Kidney (tissue), 14 donors: ENCODE data around the gene ALKBH3. TPM values are rescaled to one million over a fixed set of nuclear protein-coding genes. Genes with fewer than 3 reads are reported as not detected.

Source experiments
- DNase-seq, 5 donors: peaks; one replicate each; pipeline ENCODE4 v3.0.0-alpha.2; 2013 to 2020
- FAIRE-seq: peaks from 2 replicates; lab custom pipeline; 2012; peaks lifted over from hg19 to GRCh38; lab: Jason Lieb, UNC
- H3K27ac ChIP-seq, 2 donors: one replicate each; pipeline ENCODE4 v1.7.0; 2013; ENCODE audit warnings: low read depth in 2 of 2, low read length in 2 of 2, inconsistent platforms in 1 of 2
- H3K27me3 ChIP-seq: one replicate; pipeline ENCODE4 v1.7.1; 2013; ENCODE audit warnings: low read length, inconsistent platforms; ENCODE audit not compliant: control insufficient read depth, insufficient read depth
- H3K36me3 ChIP-seq, 3 donors: one replicate each; pipeline versions ENCODE4 v1.7.0 to v1.7.1; 2013; ENCODE audit warnings: low read length in 3 of 3, control low read depth in 1 of 3, inconsistent platforms in 1 of 3; ENCODE audit not compliant: insufficient read depth in 3 of 3, control insufficient read depth in 2 of 3
- H3K4me1 ChIP-seq, 3 donors: one replicate each; pipeline versions ENCODE4 v1.7.0 to v1.7.1; 2013; ENCODE audit warnings: low read length in 3 of 3, inconsistent platforms in 1 of 3, low read depth in 1 of 3; ENCODE audit not compliant: control insufficient read depth in 2 of 3, insufficient read depth in 2 of 3
- H3K4me3 ChIP-seq, 3 donors: one replicate each; pipeline versions ENCODE4 v1.7.0 to v1.8.1; 2013; ENCODE audit warnings: low read length in 3 of 3, control low read depth in 1 of 3, inconsistent platforms in 1 of 3
- H3K9ac ChIP-seq, 3 donors: one replicate each; pipeline versions ENCODE4 v1.7.0 to v1.7.1; 2013; ENCODE audit warnings: low read length in 3 of 3, control low read depth in 1 of 3, inconsistent platforms in 1 of 3
- H3K9me3 ChIP-seq, 3 donors: one replicate each; pipeline versions ENCODE4 v1.7.0 to v1.7.1; 2013; ENCODE audit warnings: low read length in 3 of 3, control low read depth in 1 of 3, inconsistent platforms in 1 of 3; ENCODE audit not compliant: control insufficient read depth in 2 of 3, insufficient read depth in 1 of 3
- CTCF ChIP-seq: IDR thresholded peaks from 3 replicates; pipeline ENCODE4 v1.5.1; 2012; ENCODE audit warnings: mild to moderate bottlenecking, moderate library complexity, borderline replicate concordance; ENCODE audit not compliant: insufficient read depth; ENCODE audit errors: extremely low read depth
- intact Hi-C: fragments of 100-400 bp; cut with DNase I; formaldehyde crosslinking; loops from one replicate; pipeline ENCODE4 v1.11.1; 2022
- polyA plus RNA-seq: library from polyadenylated mRNA; stranded (reverse); fragments of 350-450 nt; fragmentation: Illumina TruSeq; extraction: RNeasy Lipid Tissue Mini Kit (QIAGEN cat#74804); gene quantifications from one replicate; pipeline ENCODE4 v1.2.3, GENCODE V29; 2014; ENCODE audit warnings: low read depth, low replicate concordance; ENCODE audit not compliant: insufficient read depth
- total RNA-seq: library from RNA; stranded (reverse); fragmentation: NEBNext Ultra II Directional; extraction: Animal tissue kit (Norgen Biotek cat#: 25700); gene quantifications from one replicate; pipeline ENCODE4 v1.2.1, GENCODE V29; 2021
- donor health status: control.
- donor health status: control.
- donor health status: control.
- donor health status: control.
- donor health status: control.
- donor health status: DM: yes; HTN: yes; CAD: no.
- donor health status: Normal renal cell carcinoma (clear cell type).

Gene ALKBH3
- total and polyA plus RNA-seq, 2 donors from 2014 or later = 23.8 to 49.0 TPM

- TF ChIP-seq CTCF = no peak
- H3K4me3 ChIP-seq = no peak overlapping the region
- no peak overlapping the region for H3K9ac ChIP-seq
- H3K36me3 ChIP-seq = no peaks in the 10 kb centered on the region
- no peaks in the 10 kb centered on the region for H3K27me3 ChIP-seq
- no peak for DNase-seq
- no peaks in the 10 kb centered on the region for H3K9me3 ChIP-seq
- no peak overlapping the region for H3K27ac ChIP-seq
- H3K4me1 ChIP-seq = no peaks in the 10 kb centered on the region
- intact Hi-C loops = no loop called here
- no peak for FAIRE-seq
Observed at GRCh38 chr11:43874078-43874477, 6.6 kb upstream of the ALKBH3 start.

- Histone ChIP-seq H3K27me3 (no peaks in the 10 kb centered on the region), H3K27ac (no peak overlapping the region), H3K36me3 (no peaks in the 10 kb centered on the region), H3K4me3 (no peak overlapping the region), H3K4me1 (no peaks in the 10 kb centered on the region), H3K9ac (no peak overlapping the region), H3K9me3 (no peaks in the 10 kb centered on the region)
- intact Hi-C loops = no loop called here
- FAIRE-seq (no peak), DNase-seq (no peak)
- TF ChIP-seq CTCF = no peak
Observed at GRCh38 chr11:43874738-43875137, 5.9 kb upstream of the ALKBH3 start.

DNA sequence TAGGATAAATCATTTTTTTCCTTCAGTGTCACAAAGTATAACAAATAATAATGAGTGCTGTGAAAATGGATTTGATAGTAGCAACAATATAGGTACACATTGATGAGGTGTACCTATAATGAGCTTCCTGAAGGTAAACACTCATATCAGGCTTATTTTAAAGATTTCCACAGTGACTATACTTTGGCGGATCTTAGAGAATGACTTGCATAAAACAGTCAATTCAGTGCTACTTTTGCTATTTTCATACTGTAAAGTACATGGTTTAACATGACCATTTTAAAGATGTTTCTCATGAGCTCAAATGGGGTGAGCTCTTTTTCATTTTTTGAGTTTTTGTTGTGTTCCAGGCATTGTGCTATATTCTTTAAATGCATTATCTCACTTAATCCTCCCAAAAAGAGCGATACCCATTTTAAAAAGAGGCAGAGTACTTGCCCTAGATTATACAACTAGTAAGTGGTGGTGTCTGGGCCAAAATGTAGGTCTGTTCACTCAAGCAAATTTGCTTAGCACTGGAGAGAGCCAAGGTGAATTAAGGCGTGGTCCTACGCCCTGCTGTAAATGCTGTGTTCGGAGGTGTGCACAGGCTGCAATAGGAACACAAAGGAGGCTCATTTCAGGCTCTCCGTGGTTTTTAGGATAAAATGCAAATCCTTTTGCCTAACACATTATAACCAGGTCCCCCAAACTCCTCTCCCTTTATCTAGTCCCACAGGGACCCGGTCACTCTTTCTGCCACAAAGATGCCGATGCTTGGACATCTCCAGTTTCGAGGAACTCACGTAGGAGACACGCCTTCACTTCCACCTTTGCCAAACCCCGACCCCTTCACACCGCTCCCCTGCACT is 617 bp upstream of the ALKBH3 start:
- no peak for DNase-seq
- Histone ChIP-seq H3K27me3 (no peaks in the 10 kb centered on the region), H3K9me3 (no peaks in the 10 kb centered on the region), H3K4me1 (peaks cover 6 to 16% (median 15%) of the 10 kb centered on the region in 3 donors), H3K4me3 (peak overlapping the region; percentile 89 to 98 (median 94)), H3K9ac (peak overlapping the region in 2 of 3 donors; percentile 60 to 64), H3K36me3 (peaks cover 4 to 15% (median 4%) of the 10 kb centered on the region in 3 donors), H3K27ac (no peak overlapping the region)
- FAIRE-seq = no peak
- intact Hi-C loops = no loop called here
- TF ChIP-seq CTCF = no peak
